Measurements from ENCODE around the gene KRT77.
"Not testable (repeated sequence)": the region's sequence is repeated elsewhere in the genome, so short reads cannot be mapped to it uniquely, and the experiment has no call there.

KRT77 gene

DNA sequence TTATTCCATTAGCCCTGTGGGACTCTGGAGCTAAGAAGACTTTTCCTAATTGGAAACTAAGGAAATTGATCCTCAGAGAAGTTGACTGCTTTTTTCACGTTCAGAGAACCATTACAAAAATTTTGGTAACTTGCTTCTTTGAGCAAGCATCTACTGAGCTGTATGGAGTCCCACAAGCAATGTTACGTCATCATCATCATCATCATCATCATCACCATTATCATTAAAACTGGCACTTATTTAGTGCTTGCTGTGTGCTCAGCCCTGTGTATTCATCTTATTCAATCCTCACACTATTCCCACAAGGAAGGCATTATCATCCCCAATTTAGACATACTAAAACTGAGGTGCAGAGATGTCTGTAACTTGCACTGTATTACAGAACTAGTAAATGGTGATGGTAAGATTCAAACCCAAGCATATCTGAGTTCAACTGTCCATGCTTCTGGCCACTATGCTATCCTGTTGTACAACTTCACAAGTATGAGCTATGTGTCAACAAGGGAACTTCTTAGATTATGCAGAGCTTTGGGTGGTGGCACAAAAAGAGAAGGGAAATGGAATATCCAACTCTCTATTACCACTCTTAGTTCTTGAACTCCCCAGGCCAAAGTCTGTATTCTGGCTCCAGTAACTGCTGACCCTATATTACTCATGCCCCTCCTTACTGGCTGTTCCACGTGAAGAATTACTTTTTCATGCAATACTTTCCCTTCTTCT lies 29.5 kb downstream of the KRT77 start:
- Histone ChIP-seq H3K9ac (ENCODE audit: low read length) (no peak overlapping the region), H3K4me1 (ENCODE audit: insufficient read depth, low read length) (no peaks in the 10 kb centered on the region), H3K27me3 (ENCODE audit: control insufficient read depth in 1 of 2, insufficient read depth in 2 of 2, low read length in 2 of 2) (no peaks in the 10 kb centered on the region), H3K9me3 (ENCODE audit: low read length) (no peaks in the 10 kb centered on the region), H3K4me3 (ENCODE audit: low read depth in 1 of 2, low read length in 2 of 2) (no peak overlapping the region), H3K27ac (ENCODE audit: low read depth, low read length) (no peak overlapping the region), H3K36me3 (ENCODE audit: insufficient read depth, low read length) (no peaks in the 10 kb centered on the region)

DNA sequence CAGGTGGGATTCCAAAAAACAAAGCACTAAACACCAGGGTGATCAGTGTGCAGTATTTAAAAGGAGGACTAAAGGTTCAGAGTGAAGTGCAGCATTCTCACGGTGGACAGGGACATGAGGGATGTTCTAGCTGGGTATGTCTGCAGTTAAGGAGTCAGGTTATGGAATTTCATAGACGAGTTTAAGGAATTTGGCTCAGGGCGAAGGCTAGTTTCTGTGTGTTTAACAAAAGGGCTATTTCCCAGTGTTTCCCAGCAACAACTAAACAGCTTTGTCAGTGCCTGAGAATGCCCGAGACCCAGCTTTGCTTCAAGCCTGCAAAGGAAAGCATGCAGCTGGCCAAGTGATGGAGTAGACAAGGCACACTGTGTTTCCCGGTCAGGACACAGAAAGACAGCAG lies 30.1 kb downstream of the KRT77 start:
- H3K27ac ChIP-seq (ENCODE audit: low read depth, low read length): no peak overlapping the region
- H3K27me3 ChIP-seq (ENCODE audit: control insufficient read depth in 1 of 2, insufficient read depth in 2 of 2, low read length in 2 of 2): no peaks in the 10 kb centered on the region
- no peaks in the 10 kb centered on the region for H3K36me3 ChIP-seq (ENCODE audit: insufficient read depth, low read length)
- H3K4me1 ChIP-seq (ENCODE audit: insufficient read depth, low read length): no peaks in the 10 kb centered on the region
- H3K9ac ChIP-seq (ENCODE audit: low read length): no peak overlapping the region
- no peaks in the 10 kb centered on the region for H3K9me3 ChIP-seq (ENCODE audit: low read length)
- no peak overlapping the region for H3K4me3 ChIP-seq (ENCODE audit: low read depth in 1 of 2, low read length in 2 of 2)

DNA sequence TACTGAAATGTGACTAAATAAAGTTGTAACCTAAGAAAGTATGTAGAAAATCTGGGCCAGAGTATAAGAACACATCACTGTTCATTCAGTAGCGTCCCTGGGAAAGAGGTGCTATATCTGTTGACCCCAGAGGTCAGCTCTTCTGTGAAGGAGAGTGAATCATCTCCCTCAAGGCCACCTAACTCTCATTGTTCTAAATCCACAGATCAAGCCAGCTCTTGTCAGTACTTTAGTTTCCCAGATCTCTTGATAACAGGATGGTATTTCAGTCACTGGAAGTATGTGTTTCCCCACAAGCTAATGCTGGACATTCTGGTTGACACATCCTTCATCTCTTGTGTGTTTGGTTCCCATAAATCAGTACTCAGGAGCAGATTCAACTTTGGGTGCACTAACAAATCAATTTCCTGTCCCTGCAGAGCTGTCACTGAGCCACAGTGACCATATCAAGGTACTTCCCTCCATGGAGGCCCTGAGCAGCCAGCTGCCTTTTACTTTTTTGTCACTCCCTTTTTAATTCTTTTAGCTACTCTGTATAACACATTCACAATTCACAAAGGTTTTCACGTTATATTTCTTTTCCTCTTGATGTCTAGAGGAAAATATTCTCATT lies 30.9 kb downstream of the KRT77 start:
- Histone ChIP-seq H3K9me3 (ENCODE audit: low read length) (no peaks in the 10 kb centered on the region), H3K27me3 (ENCODE audit: control insufficient read depth in 1 of 2, insufficient read depth in 2 of 2, low read length in 2 of 2) (no peaks in the 10 kb centered on the region), H3K27ac (ENCODE audit: low read depth, low read length) (no peak overlapping the region), H3K4me3 (ENCODE audit: low read depth in 1 of 2, low read length in 2 of 2) (no peak overlapping the region), H3K4me1 (ENCODE audit: insufficient read depth, low read length) (no peaks in the 10 kb centered on the region), H3K36me3 (ENCODE audit: insufficient read depth, low read length) (no peaks in the 10 kb centered on the region), H3K9ac (ENCODE audit: low read length) (no peak overlapping the region)

DNA sequence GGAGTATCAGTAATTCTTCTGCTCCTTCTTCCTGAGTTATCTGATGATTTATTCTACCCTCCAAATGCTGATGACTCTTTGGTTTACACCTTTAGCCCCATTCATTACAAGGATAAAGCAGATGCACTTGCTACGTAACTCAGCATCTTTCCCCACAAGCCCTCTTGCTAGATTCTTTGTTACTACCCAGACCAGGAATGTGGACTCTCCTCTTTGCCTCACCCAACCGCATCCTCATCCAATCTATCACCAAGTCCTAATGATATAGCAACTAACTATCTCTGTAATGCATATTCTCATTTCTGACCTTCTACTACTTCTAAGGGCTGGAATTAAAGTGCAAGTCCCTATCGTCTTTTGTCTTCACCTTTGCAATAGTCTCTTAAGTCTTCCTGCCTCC lies 32.4 kb downstream of the KRT77 start:
- no peak overlapping the region for H3K9ac ChIP-seq (ENCODE audit: low read length)
- H3K9me3 ChIP-seq (ENCODE audit: low read length): no peaks in the 10 kb centered on the region
- no peaks in the 10 kb centered on the region for H3K27me3 ChIP-seq (ENCODE audit: control insufficient read depth in 1 of 2, insufficient read depth in 2 of 2, low read length in 2 of 2)
- H3K4me3 ChIP-seq (ENCODE audit: low read depth in 1 of 2, low read length in 2 of 2): no peak overlapping the region
- no peak overlapping the region for H3K27ac ChIP-seq (ENCODE audit: low read depth, low read length)
- H3K36me3 ChIP-seq (ENCODE audit: insufficient read depth, low read length): no peaks in the 10 kb centered on the region
- no peaks in the 10 kb centered on the region for H3K4me1 ChIP-seq (ENCODE audit: insufficient read depth, low read length)

DNA sequence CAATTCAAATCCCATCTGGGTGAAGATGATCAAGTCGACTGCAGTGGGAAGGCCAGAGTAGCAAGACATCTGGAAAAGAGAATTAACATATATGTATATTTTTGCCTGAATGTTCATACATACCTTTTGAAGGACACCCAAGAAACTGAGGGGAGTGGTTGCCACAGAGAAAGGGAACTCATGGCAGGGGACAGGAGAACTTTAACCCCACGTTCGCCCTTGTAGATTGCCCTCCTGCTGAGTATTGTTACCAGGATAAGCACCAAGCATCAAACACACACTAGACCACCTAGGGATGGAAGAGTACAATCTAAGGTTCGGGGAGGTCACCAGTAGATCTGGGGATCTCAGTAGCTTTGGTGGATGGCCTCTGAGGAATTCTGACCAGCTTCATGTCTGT lies 32.8 kb downstream of the KRT77 start:
- Histone ChIP-seq H3K4me1 (ENCODE audit: insufficient read depth, low read length) (no peaks in the 10 kb centered on the region), H3K4me3 (ENCODE audit: low read depth in 1 of 2, low read length in 2 of 2) (no peak overlapping the region), H3K9me3 (ENCODE audit: low read length) (no peaks in the 10 kb centered on the region), H3K9ac (ENCODE audit: low read length) (no peak overlapping the region), H3K27ac (ENCODE audit: low read depth, low read length) (no peak overlapping the region), H3K27me3 (ENCODE audit: control insufficient read depth in 1 of 2, insufficient read depth in 2 of 2, low read length in 2 of 2) (no peaks in the 10 kb centered on the region), H3K36me3 (ENCODE audit: insufficient read depth, low read length) (no peaks in the 10 kb centered on the region)

DNA sequence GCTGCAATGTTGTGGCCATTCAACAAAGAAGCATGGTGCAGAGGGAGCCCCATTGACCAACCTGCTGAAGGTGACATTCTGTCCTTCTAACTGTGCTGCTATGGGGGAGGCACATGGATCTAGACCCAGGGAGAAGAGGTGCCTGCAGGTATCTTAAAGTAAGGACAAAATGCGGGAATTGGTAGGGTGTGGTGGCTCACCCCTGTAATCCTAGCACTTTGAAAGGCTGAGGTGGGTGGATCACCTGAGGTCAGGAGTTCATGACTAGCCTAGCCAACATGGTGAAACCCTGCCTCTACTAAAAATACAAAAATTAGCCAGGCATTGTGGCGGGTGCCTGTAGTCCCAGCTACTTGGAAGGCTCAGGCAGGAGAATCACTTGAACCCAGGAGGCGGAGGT lies 33.4 kb downstream of the KRT77 start:
- not testable (repeated sequence) for H3K27me3 ChIP-seq (ENCODE audit: control insufficient read depth in 1 of 2, insufficient read depth in 2 of 2, low read length in 2 of 2); H3K9me3 ChIP-seq (ENCODE audit: low read length)

DNA sequence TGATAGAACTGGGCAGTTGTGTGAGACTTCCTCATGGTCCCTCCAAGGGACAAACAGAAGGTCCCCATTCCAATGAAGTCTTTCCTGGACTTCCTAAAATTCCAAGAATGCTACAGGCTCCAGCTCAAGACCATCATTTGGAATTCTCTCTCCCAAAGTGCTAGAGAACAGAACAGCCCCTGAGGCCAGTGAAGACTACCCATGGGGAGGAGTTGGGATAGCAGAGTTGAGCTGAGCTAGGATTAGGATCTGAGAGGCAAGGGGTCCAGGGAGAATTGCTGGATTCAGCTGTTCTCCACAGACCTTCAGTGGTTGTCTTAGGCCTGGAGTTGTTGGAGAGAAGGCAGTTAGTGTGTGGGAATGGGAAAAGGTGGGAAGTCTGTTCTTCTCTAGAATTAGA lies 33.9 kb downstream of the KRT77 start:
- Histone ChIP-seq H3K9ac (ENCODE audit: low read length) (no peak overlapping the region), H3K4me1 (ENCODE audit: insufficient read depth, low read length) (no peaks in the 10 kb centered on the region), H3K9me3 (ENCODE audit: low read length) (no peaks in the 10 kb centered on the region), H3K4me3 (ENCODE audit: low read depth in 1 of 2, low read length in 2 of 2) (no peak overlapping the region), H3K27ac (ENCODE audit: low read depth, low read length) (no peak overlapping the region), H3K27me3 (ENCODE audit: control insufficient read depth in 1 of 2, insufficient read depth in 2 of 2, low read length in 2 of 2) (no peaks in the 10 kb centered on the region), H3K36me3 (ENCODE audit: insufficient read depth, low read length) (no peaks in the 10 kb centered on the region)

More for the DNA sequence above, 33.4 kb downstream of the KRT77 start:
- not testable (repeated sequence) for H3K9ac ChIP-seq (ENCODE audit: low read length); H3K27ac ChIP-seq (ENCODE audit: low read depth, low read length); H3K4me1 ChIP-seq (ENCODE audit: insufficient read depth, low read length); H3K4me3 ChIP-seq (ENCODE audit: low read depth in 1 of 2, low read length in 2 of 2); H3K36me3 ChIP-seq (ENCODE audit: insufficient read depth, low read length)

DNA sequence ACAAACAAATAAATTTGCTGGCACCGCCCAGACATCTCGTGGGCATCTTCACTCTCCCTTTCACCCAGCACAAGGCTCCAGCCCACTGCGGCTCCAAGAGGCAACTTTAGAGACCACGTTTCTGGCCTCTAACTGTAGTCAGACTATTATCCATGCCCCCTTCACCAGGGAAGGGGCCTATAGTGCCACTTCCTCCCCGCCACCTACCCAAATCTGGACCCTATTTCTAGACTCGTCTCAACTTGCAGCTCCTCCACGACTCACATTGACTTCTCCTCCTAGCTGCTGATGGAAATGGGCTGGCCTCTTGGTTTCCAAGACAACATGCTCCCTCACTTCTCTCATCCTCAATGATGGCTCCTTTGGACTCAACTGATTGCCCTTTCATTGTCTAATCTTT lies 35.4 kb downstream of the KRT77 start:
- Histone ChIP-seq H3K36me3 (ENCODE audit: insufficient read depth, low read length) (no peaks in the 10 kb centered on the region), H3K9ac (ENCODE audit: low read length) (no peak overlapping the region), H3K4me3 (ENCODE audit: low read depth in 1 of 2, low read length in 2 of 2) (no peak overlapping the region), H3K27ac (ENCODE audit: low read depth, low read length) (no peak overlapping the region), H3K27me3 (ENCODE audit: control insufficient read depth in 1 of 2, insufficient read depth in 2 of 2, low read length in 2 of 2) (no peaks in the 10 kb centered on the region), H3K4me1 (ENCODE audit: insufficient read depth, low read length) (no peaks in the 10 kb centered on the region), H3K9me3 (ENCODE audit: low read length) (no peaks in the 10 kb centered on the region)

DNA sequence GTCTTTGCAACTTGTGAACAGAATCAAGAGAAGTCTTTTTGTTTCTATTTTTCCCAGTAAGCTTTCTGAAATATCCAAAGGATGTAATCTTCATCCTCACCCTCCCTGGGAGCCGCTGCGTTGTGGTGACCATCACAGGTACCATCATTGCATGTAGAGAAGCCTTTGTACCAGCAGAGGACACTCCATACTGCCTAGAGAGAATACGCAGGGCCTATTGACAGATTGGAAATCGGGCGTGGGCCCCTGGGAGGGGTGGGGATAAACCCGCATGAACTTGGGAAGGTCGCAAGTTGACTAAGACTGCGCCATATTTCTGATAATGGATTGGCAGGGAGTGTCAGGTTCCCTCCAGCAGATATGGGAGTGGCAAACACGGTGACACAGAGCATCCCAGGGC lies 35.8 kb downstream of the KRT77 start:
- Histone ChIP-seq H3K9me3 (ENCODE audit: low read length) (no peaks in the 10 kb centered on the region), H3K9ac (ENCODE audit: low read length) (no peak overlapping the region), H3K36me3 (ENCODE audit: insufficient read depth, low read length) (no peaks in the 10 kb centered on the region), H3K4me1 (ENCODE audit: insufficient read depth, low read length) (no peaks in the 10 kb centered on the region), H3K27me3 (ENCODE audit: control insufficient read depth in 1 of 2, insufficient read depth in 2 of 2, low read length in 2 of 2) (no peaks in the 10 kb centered on the region), H3K27ac (ENCODE audit: low read depth, low read length) (no peak overlapping the region), H3K4me3 (ENCODE audit: low read depth in 1 of 2, low read length in 2 of 2) (no peak overlapping the region)

DNA sequence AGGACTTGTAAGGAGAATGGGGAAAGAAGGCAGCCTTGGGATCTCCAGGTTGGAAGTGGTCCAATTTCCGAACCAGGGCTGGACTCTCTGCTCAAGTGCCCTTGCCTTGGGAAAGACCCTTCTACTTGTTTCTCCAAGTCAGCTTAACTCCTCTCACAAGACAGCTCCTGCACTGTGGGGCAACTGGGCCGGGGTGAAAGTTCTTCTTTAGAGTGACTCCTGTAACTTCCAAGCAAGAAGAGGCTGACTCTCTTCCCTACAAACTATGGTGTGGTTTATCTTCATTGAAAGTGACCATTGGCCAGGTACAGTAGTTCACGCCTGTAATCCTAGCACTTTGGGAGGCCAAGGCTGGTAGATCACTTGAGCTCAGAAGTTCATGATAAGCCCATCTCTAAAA lies 36.9 kb downstream of the KRT77 start:
- H3K27ac ChIP-seq (ENCODE audit: low read depth, low read length): no peak overlapping the region
- peaks cover 0 to 4% of the 10 kb centered on the region in 2 donors for H3K27me3 ChIP-seq (ENCODE audit: control insufficient read depth in 1 of 2, insufficient read depth in 2 of 2, low read length in 2 of 2)
- no peak overlapping the region for H3K9ac ChIP-seq (ENCODE audit: low read length)
- H3K4me3 ChIP-seq (ENCODE audit: low read depth in 1 of 2, low read length in 2 of 2): no peak overlapping the region
- H3K9me3 ChIP-seq (ENCODE audit: low read length): no peaks in the 10 kb centered on the region
- no peaks in the 10 kb centered on the region for H3K36me3 ChIP-seq (ENCODE audit: insufficient read depth, low read length)
- no peaks in the 10 kb centered on the region for H3K4me1 ChIP-seq (ENCODE audit: insufficient read depth, low read length)

DNA sequence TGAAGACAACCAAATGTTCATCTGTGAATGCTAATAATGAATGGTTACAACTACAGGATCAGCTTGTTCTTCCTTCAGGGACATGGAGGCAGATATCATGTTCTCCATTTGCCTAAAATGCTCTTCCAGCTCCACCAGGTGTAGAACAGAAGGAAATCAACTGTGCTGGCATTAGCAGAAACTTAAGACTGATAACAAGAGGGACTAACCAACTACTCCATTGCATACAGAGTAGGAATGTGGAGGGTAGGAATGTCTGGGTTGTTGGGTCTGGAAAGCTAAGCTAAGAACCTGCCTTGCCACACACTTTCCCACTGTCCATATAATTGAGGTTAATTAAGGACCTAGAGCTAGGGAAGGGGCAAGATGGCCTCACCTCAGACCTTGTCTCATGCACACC lies 39.9 kb downstream of the KRT77 start:
- peaks cover 0 to 4% of the 10 kb centered on the region in 2 donors for H3K27me3 ChIP-seq (ENCODE audit: control insufficient read depth in 1 of 2, insufficient read depth in 2 of 2, low read length in 2 of 2)
- no peak overlapping the region for H3K27ac ChIP-seq (ENCODE audit: low read depth, low read length)
- H3K9me3 ChIP-seq (ENCODE audit: low read length): no peaks in the 10 kb centered on the region
- no peaks in the 10 kb centered on the region for H3K4me1 ChIP-seq (ENCODE audit: insufficient read depth, low read length)
- no peak overlapping the region for H3K4me3 ChIP-seq (ENCODE audit: low read depth in 1 of 2, low read length in 2 of 2)
- no peaks in the 10 kb centered on the region for H3K36me3 ChIP-seq (ENCODE audit: insufficient read depth, low read length)
- H3K9ac ChIP-seq (ENCODE audit: low read length): no peak overlapping the region

DNA sequence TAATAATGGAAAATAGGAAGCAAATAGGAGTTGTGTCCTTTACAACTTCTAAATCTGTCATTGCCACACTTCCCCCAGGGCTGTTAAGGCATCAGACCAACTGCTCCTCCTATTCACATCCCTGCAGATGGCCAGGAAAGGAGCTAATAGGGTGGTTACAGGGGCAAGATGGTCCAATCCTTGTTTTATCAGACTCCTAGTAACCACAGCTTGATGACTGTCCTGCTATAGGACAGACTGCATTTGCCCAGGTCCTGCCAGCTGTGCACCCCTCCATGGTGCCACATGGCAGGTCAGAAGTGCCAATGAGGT lies 40.5 kb downstream of the KRT77 start:
- H3K27me3 ChIP-seq (ENCODE audit: control insufficient read depth in 1 of 2, insufficient read depth in 2 of 2, low read length in 2 of 2): peaks cover 0 to 4% of the 10 kb centered on the region in 2 donors
- H3K9ac ChIP-seq (ENCODE audit: low read length): no peak overlapping the region
- no peaks in the 10 kb centered on the region for H3K4me1 ChIP-seq (ENCODE audit: insufficient read depth, low read length)
- H3K4me3 ChIP-seq (ENCODE audit: low read depth in 1 of 2, low read length in 2 of 2): no peak overlapping the region
- H3K27ac ChIP-seq (ENCODE audit: low read depth, low read length): no peak overlapping the region
- no peaks in the 10 kb centered on the region for H3K9me3 ChIP-seq (ENCODE audit: low read length)
- no peaks in the 10 kb centered on the region for H3K36me3 ChIP-seq (ENCODE audit: insufficient read depth, low read length)

All from muscle layer of colon (tissue), 2 donors.